HUES6 (cell line): ENCODE measurements around the gene LRIG3.
"Not testable (repeated sequence)": the region's sequence is repeated elsewhere in the genome, so short reads cannot be mapped to it uniquely, and the experiment has no call there.

Experiments
- H3K27ac ChIP-seq: 2 replicates; pipeline ENCODE4 v1.7.0; 2013; ENCODE audit warnings: low read depth, mild to moderate bottlenecking, low read length, inconsistent platforms
- H3K27me3 ChIP-seq: 2 replicates; pipeline ENCODE4 v1.6.1; 2013; ENCODE audit warnings: low read length; ENCODE audit not compliant: control insufficient read depth, insufficient read depth
- H3K36me3 ChIP-seq: 2 replicates; pipeline ENCODE4 v1.6.1; 2013; ENCODE audit warnings: low read length; ENCODE audit not compliant: control insufficient read depth, insufficient read depth
- H3K4me1 ChIP-seq: 2 replicates; pipeline ENCODE4 v1.6.1; 2013; ENCODE audit warnings: low read length; ENCODE audit not compliant: control insufficient read depth, insufficient read depth
- H3K4me3 ChIP-seq: 2 replicates; pipeline ENCODE4 v1.5.1; 2013; ENCODE audit warnings: low read depth, low read length
- H3K9ac ChIP-seq: one replicate; pipeline ENCODE4 v1.6.1; 2013; ENCODE audit warnings: mild to moderate bottlenecking, low read length
- H3K9me3 ChIP-seq: 2 replicates; pipeline ENCODE4 v1.6.1; 2013; ENCODE audit warnings: low read depth, low read length; ENCODE audit not compliant: control insufficient read depth, insufficient read depth

LRIG3 gene

DNA sequence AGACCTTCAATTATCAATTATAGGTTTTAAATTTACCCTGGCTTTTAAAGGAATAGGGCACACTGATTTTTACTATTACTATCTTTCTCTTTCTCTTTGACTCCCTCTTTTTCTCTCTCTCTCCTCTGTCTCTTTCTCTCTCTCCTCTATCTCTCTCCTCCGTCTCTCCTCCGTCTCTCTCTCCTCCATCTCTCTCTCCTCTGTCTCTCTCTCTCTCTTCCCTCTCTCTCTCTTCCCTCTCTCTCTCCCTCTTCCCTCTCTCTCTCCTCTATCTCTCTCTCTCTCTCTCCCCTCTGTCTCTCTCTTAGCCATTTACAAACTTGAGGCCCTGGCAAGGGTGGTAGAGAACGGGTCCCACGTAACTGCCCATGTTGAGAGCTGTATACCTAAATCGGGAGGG lies 62.3 kb downstream of the LRIG3 start:
- H3K27ac ChIP-seq: no peak overlapping the region
- H3K9me3 ChIP-seq: no peaks in the 10 kb centered on the region
- peaks cover 71% of the 10 kb centered on the region for H3K27me3 ChIP-seq
- no peak overlapping the region for H3K4me3 ChIP-seq
- no peaks in the 10 kb centered on the region for H3K36me3 ChIP-seq
- H3K9ac ChIP-seq: no peak overlapping the region
- H3K4me1 ChIP-seq: peaks cover 9% of the 10 kb centered on the region

DNA sequence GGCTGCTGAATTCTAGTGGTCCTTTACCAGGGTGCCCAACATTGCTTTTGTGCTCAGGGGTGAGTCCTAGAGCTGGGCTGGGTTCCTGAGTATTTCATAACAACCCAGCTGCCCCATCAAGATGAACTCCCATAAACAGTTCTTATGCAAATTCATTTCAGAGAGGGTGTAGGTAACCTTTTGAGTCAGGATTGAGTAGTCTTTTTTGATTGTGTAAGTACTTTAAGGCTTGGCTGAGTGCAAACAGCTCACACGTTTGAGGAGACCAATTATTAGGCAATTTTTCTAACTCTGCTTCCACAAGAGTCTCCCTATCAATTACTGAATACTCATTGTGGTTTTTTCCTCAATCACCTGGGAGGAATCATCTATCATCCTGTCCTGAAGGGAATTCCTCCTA lies 63.1 kb downstream of the LRIG3 start:
- H3K9ac ChIP-seq, H3K27ac ChIP-seq, H3K4me1 ChIP-seq, H3K36me3 ChIP-seq, H3K4me3 ChIP-seq, H3K9me3 ChIP-seq: not testable (repeated sequence)
- peaks cover 63% of the 10 kb centered on the region for H3K27me3 ChIP-seq

DNA sequence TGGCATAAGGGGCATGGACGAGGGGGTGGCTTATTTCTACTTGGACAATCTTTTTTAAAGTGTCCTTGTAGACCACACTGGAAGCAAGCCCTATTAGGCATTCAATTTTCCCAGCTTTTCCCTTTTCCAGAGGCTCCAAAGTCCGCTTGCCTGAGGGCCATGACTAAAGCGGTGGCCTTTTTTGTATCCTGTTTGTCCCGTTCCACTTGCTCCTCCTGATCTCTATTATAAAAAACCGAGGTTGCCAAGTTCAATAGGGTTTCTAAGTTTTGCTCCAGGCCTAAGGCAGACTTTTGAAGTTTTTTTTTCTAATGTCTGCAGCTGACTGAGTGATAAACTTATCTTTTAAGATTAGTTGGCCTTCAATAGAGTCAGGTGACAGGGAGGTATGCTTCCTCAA lies 64.7 kb downstream of the LRIG3 start:
- H3K27ac ChIP-seq, H3K4me1 ChIP-seq, H3K9ac ChIP-seq, H3K36me3 ChIP-seq, H3K4me3 ChIP-seq, H3K9me3 ChIP-seq: not testable (repeated sequence)
- H3K27me3 ChIP-seq: peaks cover 47% of the 10 kb centered on the region

DNA sequence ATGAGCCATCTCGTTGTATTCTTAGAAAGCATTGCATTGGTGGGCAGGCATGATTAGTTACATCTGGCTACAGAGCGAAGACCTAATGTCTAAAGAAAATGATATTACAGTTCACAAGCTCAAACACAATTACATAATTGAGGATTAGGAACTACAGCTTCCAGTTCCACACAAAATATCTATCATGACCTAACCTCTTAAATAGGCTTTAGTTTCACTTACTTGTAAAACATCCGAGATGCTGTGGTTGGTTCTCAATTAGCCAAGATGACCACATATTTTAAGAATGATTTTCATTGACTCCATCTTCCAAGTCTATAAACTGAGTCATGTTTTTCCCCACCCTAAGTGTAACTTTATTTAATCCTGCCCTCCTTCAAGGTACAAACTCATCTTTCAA lies 69.5 kb downstream of the LRIG3 start:
- H3K4me1 ChIP-seq: no peaks in the 10 kb centered on the region
- H3K9ac ChIP-seq: no peak overlapping the region
- H3K36me3 ChIP-seq: no peaks in the 10 kb centered on the region
- no peaks in the 10 kb centered on the region for H3K9me3 ChIP-seq
- H3K27me3 ChIP-seq: peaks cover 4% of the 10 kb centered on the region
- H3K27ac ChIP-seq: no peak overlapping the region
- no peak overlapping the region for H3K4me3 ChIP-seq

GRCh38 chr12:58847901-58848600 lies 72.3 kb downstream of the LRIG3 start:
- H3K9me3 ChIP-seq: no peaks in the 10 kb centered on the region
- H3K27me3 ChIP-seq: peaks cover 4% of the 10 kb centered on the region; the same call in 1 of the 2 replicates
- H3K4me3 ChIP-seq: no peak overlapping the region
- no peaks in the 10 kb centered on the region for H3K4me1 ChIP-seq
- H3K36me3 ChIP-seq: no peaks in the 10 kb centered on the region
- no peak overlapping the region for H3K9ac ChIP-seq
- H3K27ac ChIP-seq: no peak overlapping the region

- Histone ChIP-seq H3K27ac (no peak overlapping the region), H3K4me1 (peaks cover 11% of the 10 kb centered on the region; the same call in 1 of the 2 replicates), H3K9ac (no peak overlapping the region), H3K36me3 (no peaks in the 10 kb centered on the region), H3K27me3 (peaks cover 4% of the 10 kb centered on the region; the same call in 1 of the 2 replicates), H3K9me3 (no peaks in the 10 kb centered on the region), H3K4me3 (no peak overlapping the region)
Measured at GRCh38 chr12:58844161-58844560, 76.1 kb downstream of the LRIG3 start.

GRCh38 chr12:58841058-58841798 lies 79.1 kb downstream of the LRIG3 start:
- no peak overlapping the region for H3K4me3 ChIP-seq
- H3K27ac ChIP-seq: no peak overlapping the region
- H3K27me3 ChIP-seq: peaks cover 4% of the 10 kb centered on the region; the same call in 1 of the 2 replicates
- H3K9ac ChIP-seq: no peak overlapping the region
- no peaks in the 10 kb centered on the region for H3K36me3 ChIP-seq
- peaks cover 11% of the 10 kb centered on the region; the same call in 1 of the 2 replicates for H3K4me1 ChIP-seq
- H3K9me3 ChIP-seq: no peaks in the 10 kb centered on the region

GRCh38 chr12:58833853-58834252 lies 86.5 kb downstream of the LRIG3 start:
- no peaks in the 10 kb centered on the region for H3K36me3 ChIP-seq
- no peaks in the 10 kb centered on the region for H3K9me3 ChIP-seq
- H3K4me1 ChIP-seq: no peaks in the 10 kb centered on the region
- no peaks in the 10 kb centered on the region for H3K27me3 ChIP-seq
- no peak overlapping the region for H3K9ac ChIP-seq
- H3K4me3 ChIP-seq: no peak overlapping the region
- H3K27ac ChIP-seq: no peak overlapping the region

DNA sequence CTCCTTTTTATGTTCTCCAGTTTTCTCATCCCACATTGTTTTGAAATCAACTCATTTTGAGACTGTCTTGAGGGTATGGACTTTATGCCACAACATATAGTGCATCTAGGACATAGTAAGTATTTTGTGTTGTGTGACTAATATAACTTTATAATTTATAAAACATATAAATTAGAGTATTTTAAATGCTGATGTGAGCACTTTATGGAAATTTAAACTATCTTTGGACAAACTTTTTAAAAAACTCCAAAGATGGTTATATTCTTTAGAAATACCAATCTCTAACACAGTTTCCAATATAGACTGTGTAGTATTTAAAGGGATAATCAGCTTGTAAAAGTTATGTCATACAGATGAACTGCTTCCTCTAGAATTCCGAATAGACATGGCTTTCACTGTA lies 87.4 kb downstream of the LRIG3 start:
- Histone ChIP-seq H3K9me3 (no peaks in the 10 kb centered on the region), H3K4me1 (no peaks in the 10 kb centered on the region), H3K4me3 (no peak overlapping the region), H3K36me3 (no peaks in the 10 kb centered on the region), H3K27ac (no peak overlapping the region), H3K9ac (no peak overlapping the region), H3K27me3 (no peaks in the 10 kb centered on the region)
